DOHH2 (cell line): ENCODE results near the gene NBAS.

Experiments used
- H3F3A ChIP-seq: fragments of 200-600 bp; sonication (generic), shearing (Covaris generic); 2 replicates; pipeline ENCODE4 v1.6.0; 2016; ENCODE audit warnings: antibody characterized with exemption, mild to moderate bottlenecking; ENCODE audit not compliant: control insufficient read depth, insufficient read depth
- H3K27ac ChIP-seq: fragments of 200-600 bp; sonication (generic); 2 replicates; pipeline ENCODE4 v1.5.1; 2014; ENCODE audit warnings: low read depth, mild to moderate bottlenecking, low read length, moderate library complexity
- H3K27me3 ChIP-seq: fragments of 200-600 bp; sonication (generic); 2 replicates; pipeline ENCODE4 v1.6.1; 2014; ENCODE audit warnings: mild to moderate bottlenecking, low read length, mixed read lengths; ENCODE audit not compliant: control insufficient read depth
- H3K36me3 ChIP-seq: fragments of 200-600 bp; sonication (generic); 2 replicates; pipeline ENCODE4 v1.6.1; 2014; ENCODE audit warnings: mild to moderate bottlenecking, low read length, moderate library complexity, mixed read lengths; ENCODE audit not compliant: control insufficient read depth
- H3K4me1 ChIP-seq: fragments of 200-600 bp; sonication (generic); 2 replicates; pipeline ENCODE4 v1.6.1; 2014; ENCODE audit warnings: mild to moderate bottlenecking, low read length, mixed read lengths; ENCODE audit not compliant: control insufficient read depth
- H3K4me2 ChIP-seq: fragments of 200-600 bp; sonication (generic); 2 replicates; pipeline ENCODE4 v1.6.0; 2014; ENCODE audit warnings: mild to moderate bottlenecking, low read length, moderate library complexity
- H3K4me3 ChIP-seq: fragments of 200-600 bp; sonication (generic); 2 replicates; pipeline ENCODE4 v1.5.1; 2014; ENCODE audit warnings: mild to moderate bottlenecking, low read length, mixed read lengths
- H3K79me2 ChIP-seq: fragments of 200-600 bp; sonication (generic); 2 replicates; pipeline ENCODE4 v1.6.1; 2014; ENCODE audit warnings: mild to moderate bottlenecking, low read length, mixed read lengths; ENCODE audit not compliant: control insufficient read depth
- H3K9me2 ChIP-seq: fragments of 200-600 bp; sonication (generic); replicated peaks from 2 replicates; pipeline ENCODE4 v1.6.1; 2014; ENCODE audit warnings: mild to moderate bottlenecking, low read length, mixed read lengths; ENCODE audit not compliant: control insufficient read depth
- H3K9me3 ChIP-seq: fragments of 200-600 bp; sonication (generic); 2 replicates; pipeline ENCODE4 v1.6.1; 2014; ENCODE audit warnings: antibody characterized with exemption, low read length, mixed read lengths; ENCODE audit not compliant: control insufficient read depth, insufficient read depth
- H4K20me1 ChIP-seq: fragments of 200-600 bp; sonication (generic); 2 replicates; pipeline ENCODE4 v1.6.0; 2014; ENCODE audit warnings: low read depth, mild to moderate bottlenecking, antibody characterized with exemption, low read length, moderate library complexity; ENCODE audit not compliant: control insufficient read depth, insufficient read depth
- EZH2phosphoT487 ChIP-seq: fragments of 200-600 bp; sonication (generic); IDR thresholded peaks from 2 replicates; pipeline ENCODE4 v1.6.1; 2017; ENCODE audit warnings: borderline replicate concordance, mild to moderate bottlenecking, antibody characterized with exemption, low read length, moderate library complexity, mixed read lengths
- TF ChIP-seq, protein P1 (sequence below): fragments of 200-600 bp; sonication (generic); IDR thresholded peaks from one replicate; pipeline ENCODE4 v1.5.1; 2014; ENCODE audit warnings: antibody characterized with exemption, mild to moderate bottlenecking, low read depth, low read length; ENCODE audit not compliant: poor library complexity, severe bottlenecking

NBAS gene

DNA sequence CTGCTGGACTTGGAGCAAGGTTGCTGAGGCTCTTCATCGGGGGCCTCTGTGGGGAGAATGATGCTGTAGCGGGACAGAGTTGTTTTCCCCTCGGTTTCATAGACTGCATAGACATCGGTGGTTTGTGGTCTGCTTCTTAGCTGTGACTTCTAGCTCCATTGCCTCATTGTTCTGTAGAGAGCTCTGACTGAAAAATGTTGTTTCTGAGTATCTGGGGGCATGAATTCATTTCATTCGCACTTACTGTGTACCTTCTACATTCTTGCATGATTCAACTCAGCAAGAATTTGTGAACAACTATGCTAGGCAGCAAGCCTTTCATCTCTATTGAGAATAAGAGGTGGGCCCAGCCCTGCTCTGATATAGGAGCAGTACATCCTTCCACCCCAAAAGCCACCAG, 406.8 kb downstream of the NBAS start:
- Histone ChIP-seq H3K36me3 (no peaks in the 10 kb centered on the region), H3K79me2 (no peaks in the 10 kb centered on the region)

GRCh38 chr2:15152382-15152781, 408.8 kb downstream of the NBAS start:
- Histone ChIP-seq H3K27me3 (no peaks in the 10 kb centered on the region), H3K9me3 (no peaks in the 10 kb centered on the region), H3K9me2 (no peaks in the 10 kb centered on the region), H3K79me2 (no peaks in the 10 kb centered on the region), H3K4me2 (no peak overlapping the region), H4K20me1 (no peaks in the 10 kb centered on the region), H3K36me3 (no peaks in the 10 kb centered on the region), H3F3A (no peaks in the 10 kb centered on the region), H3K27ac (no peak overlapping the region), H3K4me1 (no peaks in the 10 kb centered on the region), H3K4me3 (no peak overlapping the region)
- TF ChIP-seq, protein P1, sequence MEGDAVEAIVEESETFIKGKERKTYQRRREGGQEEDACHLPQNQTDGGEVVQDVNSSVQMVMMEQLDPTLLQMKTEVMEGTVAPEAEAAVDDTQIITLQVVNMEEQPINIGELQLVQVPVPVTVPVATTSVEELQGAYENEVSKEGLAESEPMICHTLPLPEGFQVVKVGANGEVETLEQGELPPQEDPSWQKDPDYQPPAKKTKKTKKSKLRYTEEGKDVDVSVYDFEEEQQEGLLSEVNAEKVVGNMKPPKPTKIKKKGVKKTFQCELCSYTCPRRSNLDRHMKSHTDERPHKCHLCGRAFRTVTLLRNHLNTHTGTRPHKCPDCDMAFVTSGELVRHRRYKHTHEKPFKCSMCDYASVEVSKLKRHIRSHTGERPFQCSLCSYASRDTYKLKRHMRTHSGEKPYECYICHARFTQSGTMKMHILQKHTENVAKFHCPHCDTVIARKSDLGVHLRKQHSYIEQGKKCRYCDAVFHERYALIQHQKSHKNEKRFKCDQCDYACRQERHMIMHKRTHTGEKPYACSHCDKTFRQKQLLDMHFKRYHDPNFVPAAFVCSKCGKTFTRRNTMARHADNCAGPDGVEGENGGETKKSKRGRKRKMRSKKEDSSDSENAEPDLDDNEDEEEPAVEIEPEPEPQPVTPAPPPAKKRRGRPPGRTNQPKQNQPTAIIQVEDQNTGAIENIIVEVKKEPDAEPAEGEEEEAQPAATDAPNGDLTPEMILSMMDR = no peak
- TF ChIP-seq EZH2phosphoT487 = no peak

More for the DNA sequence above, 406.8 kb downstream of the NBAS start:
- Histone ChIP-seq H3K4me1 (0 out of 2 replicates have a peak, but pooled peaks cover under 1% of the 10 kb centered on the region), H4K20me1 (no peaks in the 10 kb centered on the region), H3K9me3 (no peaks in the 10 kb centered on the region), H3F3A (no peaks in the 10 kb centered on the region), H3K27ac (no peak overlapping the region), H3K9me2 (no peaks in the 10 kb centered on the region), H3K4me3 (no peak overlapping the region), H3K27me3 (no peaks in the 10 kb centered on the region), H3K4me2 (no peak overlapping the region)
- TF ChIP-seq EZH2phosphoT487 = no peak
- TF ChIP-seq, protein P1 = no peak

GRCh38 chr2:15149063-15149462, 412.1 kb downstream of the NBAS start:
- Histone ChIP-seq H3K4me1 (peaks cover 9% of the 10 kb centered on the region), H3K79me2 (no peaks in the 10 kb centered on the region), H3K4me2 (no peak overlapping the region), H3K9me2 (no peaks in the 10 kb centered on the region), H3K36me3 (no peaks in the 10 kb centered on the region), H3K4me3 (no peak overlapping the region), H3K27ac (no peak overlapping the region), H3K27me3 (no peaks in the 10 kb centered on the region), H3K9me3 (no peaks in the 10 kb centered on the region), H3F3A (no peaks in the 10 kb centered on the region), H4K20me1 (no peaks in the 10 kb centered on the region)
- TF ChIP-seq, protein P1 = no peak
- no peak for TF ChIP-seq EZH2phosphoT487
